HG03460 (cell line): ENCODE data around the gene LHX2.
"Not testable (repeated sequence)": the region's sequence is repeated elsewhere in the genome, so short reads cannot be mapped to it uniquely, and the experiment has no call there.

Experiments
- ATAC-seq: cut with Tn5 transposase; IDR thresholded peaks from one replicate; pipeline ENCODE4 v1.9.1; 2021; ENCODE audit not compliant: unreplicated experiment

Gene LHX2

GRCh38 chr9:124011460-124012301 lies at the start of gene LHX2:
TSS of gene LHX2 (plus strand) at chr9:124011768. CDS start at chr9:124012349, 581 bp downstream.
- no peak for ATAC-seq

- no peak for ATAC-seq
Measured at GRCh38 chr9:123964761-123965160, 46.8 kb upstream of the LHX2 start.

GRCh38 chr9:123965801-123966686 lies 45.5 kb upstream of the LHX2 start:
- no peak for ATAC-seq

- ATAC-seq: no peak
Measured at GRCh38 chr9:123967323-123967722, 44.2 kb upstream of the LHX2 start.

- no peak for ATAC-seq
Measured at GRCh38 chr9:123972618-123973017, 39.0 kb upstream of the LHX2 start.

- ATAC-seq: no peak
Measured at GRCh38 chr9:123973590-123974223, 37.9 kb upstream of the LHX2 start.

GRCh38 chr9:123974471-123974870 lies 37.1 kb upstream of the LHX2 start:
- ATAC-seq: no peak

- ATAC-seq: no peak
Measured at GRCh38 chr9:123975871-123976270, 35.7 kb upstream of the LHX2 start.

GRCh38 chr9:123976579-123976978 lies 35.0 kb upstream of the LHX2 start:
- not testable (repeated sequence) for ATAC-seq

GRCh38 chr9:123978981-123979380 lies 32.6 kb upstream of the LHX2 start:
- no peak for ATAC-seq

GRCh38 chr9:123982535-123982934 lies 29.0 kb upstream of the LHX2 start:
- no peak for ATAC-seq

GRCh38 chr9:123983047-123983446 lies 28.5 kb upstream of the LHX2 start:
- ATAC-seq: no peak

GRCh38 chr9:123984802-123985201 lies 26.8 kb upstream of the LHX2 start:
- no peak for ATAC-seq

GRCh38 chr9:123985869-123986268 lies 25.7 kb upstream of the LHX2 start:
- no peak for ATAC-seq

GRCh38 chr9:123990427-123990826 lies 21.1 kb upstream of the LHX2 start:
- ATAC-seq: no peak

GRCh38 chr9:123992679-123993078 lies 18.9 kb upstream of the LHX2 start:
- not testable (repeated sequence) for ATAC-seq

GRCh38 chr9:123996731-123997421 lies 14.7 kb upstream of the LHX2 start:
- ATAC-seq: no peak

GRCh38 chr9:123997665-123998277 lies 13.8 kb upstream of the LHX2 start:
- ATAC-seq: peak; percentile 60

- no peak for ATAC-seq
Measured at GRCh38 chr9:123998278-123998925, 13.2 kb upstream of the LHX2 start.
